ENCODE results near the gene UBR2. TPM values are rescaled to one million over a fixed set of nuclear protein-coding genes. Genes with fewer than 3 reads are reported as not detected.
"Not testable (repeated sequence)": the region's sequence is repeated elsewhere in the genome, so short reads cannot be mapped to it uniquely, and the experiment has no call there.

Gene UBR2
- total and polyA plus RNA-seq, 4 donors: 20.3 to 39.7 (median 27.1) TPM

DNA sequence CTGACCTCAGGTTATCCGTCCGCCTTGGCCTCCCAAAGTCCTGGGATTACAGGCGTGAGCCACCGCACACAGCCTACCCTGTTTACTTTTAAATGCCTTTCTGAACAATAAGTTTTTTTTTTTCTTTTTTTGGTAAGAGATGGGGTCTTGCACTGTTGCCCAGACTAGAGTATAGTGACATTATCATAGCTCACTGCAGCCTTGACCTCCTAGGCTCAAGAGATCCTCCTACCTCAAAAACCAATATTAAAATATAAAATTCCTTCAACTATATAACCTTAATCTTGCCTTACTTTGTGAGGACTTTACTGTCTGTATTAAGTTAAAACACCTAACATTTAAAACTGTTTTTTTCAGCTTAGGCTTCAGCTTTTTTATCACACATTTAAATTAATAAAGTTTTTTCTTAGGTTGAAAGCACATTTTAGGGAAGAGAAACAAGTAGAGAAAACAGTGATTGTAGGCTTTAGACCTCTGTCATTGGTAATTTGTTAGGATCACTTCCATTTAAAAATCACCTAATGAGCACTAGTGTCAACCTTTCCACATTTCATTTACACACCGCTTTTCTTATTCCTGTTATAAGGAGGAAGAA lies 2.9 kb downstream of the UBR2 start:
- Histone ChIP-seq H3K4me3 (ENCODE audit: low read depth, low read length) (no peak overlapping the region), H3K36me3 (ENCODE audit: control insufficient read depth, insufficient read depth, low read length) (peaks cover 2% of the 10 kb centered on the region), H3K9me3 (ENCODE audit: control insufficient read depth, insufficient read depth, low read length) (no peaks in the 10 kb centered on the region), H3K4me1 (ENCODE audit: control insufficient read depth, insufficient read depth, low read length) (peaks cover 5% of the 10 kb centered on the region), H3K27ac (ENCODE audit: low read depth, low read length) (no peak overlapping the region), H3K27me3 (ENCODE audit: control insufficient read depth, insufficient read depth, low read length) (no peaks in the 10 kb centered on the region)
- WGBS (ENCODE audit: insufficient coverage): no CpG with 5 or more reads among the region's 5 CpGs
- DNase-seq (ENCODE audit: low read depth in 4 of 6, low spot score in 6 of 6): no peak

DNA sequence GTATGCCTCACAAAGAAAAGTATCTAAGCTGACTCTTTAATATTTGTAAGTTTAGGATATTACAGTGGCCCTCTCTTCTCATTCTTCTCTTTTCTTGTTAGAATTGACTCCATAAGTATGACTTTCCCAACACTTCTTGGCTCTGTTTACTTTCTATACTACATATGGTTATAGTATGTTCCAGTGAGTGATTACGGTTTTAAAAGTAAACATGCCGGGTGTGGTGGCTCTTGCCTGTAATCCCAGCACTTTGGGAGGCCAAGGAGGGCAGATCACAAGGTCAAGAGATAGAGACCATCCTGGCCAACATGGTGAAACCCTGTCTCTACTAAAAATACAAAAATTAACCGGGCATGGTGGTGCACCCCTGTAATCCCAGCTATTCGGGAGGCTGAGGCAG lies 3.4 kb downstream of the UBR2 start:
- not testable (repeated sequence) for H3K4me3 ChIP-seq (ENCODE audit: low read depth, low read length); H3K27ac ChIP-seq (ENCODE audit: low read depth, low read length); H3K36me3 ChIP-seq (ENCODE audit: control insufficient read depth, insufficient read depth, low read length); H3K4me1 ChIP-seq (ENCODE audit: control insufficient read depth, insufficient read depth, low read length); DNase-seq (ENCODE audit: low read depth in 4 of 6, low spot score in 6 of 6); H3K9me3 ChIP-seq (ENCODE audit: control insufficient read depth, insufficient read depth, low read length); H3K27me3 ChIP-seq (ENCODE audit: control insufficient read depth, insufficient read depth, low read length)
- 95% methylated on average over 4 of the region's 4 CpGs for WGBS (ENCODE audit: insufficient coverage)

DNA sequence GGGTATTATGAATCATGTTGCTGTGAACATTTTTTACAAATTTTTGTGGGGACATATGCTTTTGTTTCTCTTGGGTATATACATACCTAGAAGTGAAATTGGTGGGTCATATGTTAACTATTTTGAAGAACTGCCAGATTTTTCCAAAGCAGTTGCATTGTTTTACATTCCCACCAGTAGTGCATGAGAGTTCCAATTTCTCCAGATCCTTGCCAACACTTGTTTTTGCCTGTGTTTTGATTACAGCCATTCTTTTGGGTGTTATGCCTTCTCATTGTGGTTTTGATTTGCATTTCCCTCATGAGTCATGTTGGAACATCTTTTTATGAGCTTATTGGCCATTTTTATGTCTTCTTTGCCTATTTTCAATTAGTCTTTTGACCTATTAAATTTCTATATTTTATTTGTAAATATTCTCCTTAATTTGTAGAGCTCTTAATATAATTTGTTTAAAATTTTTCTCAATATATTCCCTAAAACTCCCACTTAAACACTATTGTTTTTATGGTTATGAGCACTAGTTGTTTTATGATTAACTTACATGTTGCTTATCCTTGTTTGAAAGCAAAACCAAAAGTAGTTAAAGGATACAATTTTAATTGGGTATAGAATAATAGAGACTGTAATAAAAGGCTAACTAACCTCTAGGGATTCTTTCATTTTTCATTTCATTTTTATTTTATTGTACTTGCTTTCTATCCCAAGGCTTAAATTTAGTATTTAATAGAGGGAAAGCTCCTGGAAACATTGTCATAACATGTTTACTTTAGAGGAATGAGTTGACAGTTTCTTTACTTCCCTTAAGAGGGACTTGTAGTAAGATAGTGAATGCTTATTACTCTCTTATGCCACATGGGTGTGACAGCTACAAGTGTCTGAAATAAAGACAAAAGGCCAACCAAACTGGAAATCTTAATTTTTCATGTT lies 5.5 kb downstream of the UBR2 start:
- Histone ChIP-seq H3K27me3 (ENCODE audit: control insufficient read depth, insufficient read depth, low read length) (no peaks in the 10 kb centered on the region), H3K36me3 (ENCODE audit: control insufficient read depth, insufficient read depth, low read length) (no peaks in the 10 kb centered on the region), H3K9me3 (ENCODE audit: control insufficient read depth, insufficient read depth, low read length) (no peaks in the 10 kb centered on the region), H3K27ac (ENCODE audit: low read depth, low read length) (no peak overlapping the region), H3K4me3 (ENCODE audit: low read depth, low read length) (no peak overlapping the region), H3K4me1 (ENCODE audit: control insufficient read depth, insufficient read depth, low read length) (peaks cover 5% of the 10 kb centered on the region)
- DNase-seq (ENCODE audit: low read depth in 4 of 6, low spot score in 6 of 6): peak in 1 of 6 donors; percentile 56

DNA sequence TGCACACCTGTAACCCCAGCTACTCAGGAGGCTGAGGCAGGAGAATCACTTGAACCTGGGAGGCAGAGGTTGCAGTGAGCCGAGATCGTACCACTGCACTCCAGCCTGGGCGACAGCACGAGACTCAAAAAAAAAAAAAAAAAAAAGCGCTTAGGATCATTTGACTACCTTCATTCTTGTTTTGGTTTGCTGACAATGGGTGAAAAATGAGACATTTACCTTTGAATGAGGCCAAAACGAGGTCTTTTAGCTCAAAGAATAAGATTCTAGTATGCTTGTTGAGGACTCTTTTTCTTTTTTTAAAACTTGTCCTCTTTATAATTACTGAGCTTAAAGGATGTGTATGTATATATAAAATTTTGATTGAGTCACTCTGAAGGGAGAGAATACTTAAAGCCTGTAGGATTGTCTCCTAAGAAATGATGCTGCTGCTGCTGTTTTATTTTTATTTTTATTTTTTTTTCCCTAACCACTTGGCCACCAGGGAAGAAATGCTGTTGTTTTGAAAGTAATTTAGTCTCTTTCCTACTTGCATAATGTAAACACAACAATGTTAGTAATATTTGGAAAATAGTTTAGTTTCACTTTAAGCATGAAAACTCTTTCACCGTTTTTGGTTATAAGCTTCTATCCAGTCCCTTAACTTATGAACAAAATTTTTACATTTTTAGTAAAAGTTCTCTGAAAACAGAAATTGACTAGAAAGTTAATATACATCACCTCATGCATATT lies 7.9 kb downstream of the UBR2 start:
- no peak for DNase-seq (ENCODE audit: low read depth in 4 of 6, low spot score in 6 of 6)
- H3K36me3 ChIP-seq (ENCODE audit: control insufficient read depth, insufficient read depth, low read length): peaks cover 3% of the 10 kb centered on the region
- H3K4me3 ChIP-seq (ENCODE audit: low read depth, low read length): no peak overlapping the region
- H3K27me3 ChIP-seq (ENCODE audit: control insufficient read depth, insufficient read depth, low read length): no peaks in the 10 kb centered on the region
- no peak overlapping the region for H3K27ac ChIP-seq (ENCODE audit: low read depth, low read length)
- H3K4me1 ChIP-seq (ENCODE audit: control insufficient read depth, insufficient read depth, low read length): no peaks in the 10 kb centered on the region
- no peaks in the 10 kb centered on the region for H3K9me3 ChIP-seq (ENCODE audit: control insufficient read depth, insufficient read depth, low read length)
- WGBS (ENCODE audit: insufficient coverage): 78% methylated on average over 4 of the region's 7 CpGs

DNA sequence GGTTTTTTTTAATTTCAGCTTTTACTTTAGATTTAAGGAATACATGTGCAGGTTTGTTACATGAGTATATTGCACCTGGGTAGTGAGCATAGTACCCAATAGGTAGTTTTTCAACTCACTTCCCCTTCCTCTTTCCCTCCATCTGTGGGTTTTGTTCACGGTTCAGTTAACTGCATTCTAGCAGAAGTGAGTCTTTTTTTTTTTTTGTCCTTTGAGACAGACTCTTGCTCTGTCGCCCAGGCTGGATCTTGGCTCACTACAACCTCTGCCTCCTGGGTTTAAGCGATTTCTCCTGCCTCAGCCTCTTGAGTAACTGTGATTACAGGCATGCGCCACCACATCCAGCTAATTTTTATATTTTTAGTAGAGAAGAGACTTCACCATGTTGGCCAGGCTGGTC lies 8.7 kb downstream of the UBR2 start:
- Histone ChIP-seq H3K4me1 (ENCODE audit: control insufficient read depth, insufficient read depth, low read length) (no peaks in the 10 kb centered on the region), H3K36me3 (ENCODE audit: control insufficient read depth, insufficient read depth, low read length) (peaks cover 3% of the 10 kb centered on the region), H3K4me3 (ENCODE audit: low read depth, low read length) (no peak overlapping the region), H3K27ac (ENCODE audit: low read depth, low read length) (no peak overlapping the region), H3K27me3 (ENCODE audit: control insufficient read depth, insufficient read depth, low read length) (no peaks in the 10 kb centered on the region), H3K9me3 (ENCODE audit: control insufficient read depth, insufficient read depth, low read length) (no peaks in the 10 kb centered on the region)
- WGBS (ENCODE audit: insufficient coverage): no CpG with 5 or more reads among the region's 4 CpGs
- no peak for DNase-seq (ENCODE audit: low read depth in 4 of 6, low spot score in 6 of 6)

DNA sequence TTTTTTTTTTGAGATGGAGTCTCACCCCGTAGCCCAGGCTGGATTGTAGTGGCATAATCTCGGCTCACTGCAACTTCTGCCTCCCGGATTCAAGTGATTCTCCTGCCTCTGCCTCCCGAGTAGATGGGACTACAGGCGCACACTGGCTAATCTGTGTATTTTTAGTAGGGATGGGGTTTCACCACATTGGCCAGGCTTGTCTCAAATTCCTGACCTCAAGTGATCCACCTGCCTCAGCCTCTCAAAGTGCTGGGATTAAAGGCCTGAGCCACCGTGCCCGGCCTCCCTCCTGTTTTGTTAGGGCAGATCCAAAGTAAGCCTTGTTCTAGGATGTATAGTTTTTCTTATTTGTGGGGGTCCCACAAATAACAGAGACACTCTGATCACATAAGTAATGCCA lies 12.7 kb downstream of the UBR2 start:
- WGBS (ENCODE audit: insufficient coverage): 91% methylated on average over 4 of the region's 7 CpGs
- H3K4me1 ChIP-seq (ENCODE audit: control insufficient read depth, insufficient read depth, low read length): not testable (repeated sequence)

DNA sequence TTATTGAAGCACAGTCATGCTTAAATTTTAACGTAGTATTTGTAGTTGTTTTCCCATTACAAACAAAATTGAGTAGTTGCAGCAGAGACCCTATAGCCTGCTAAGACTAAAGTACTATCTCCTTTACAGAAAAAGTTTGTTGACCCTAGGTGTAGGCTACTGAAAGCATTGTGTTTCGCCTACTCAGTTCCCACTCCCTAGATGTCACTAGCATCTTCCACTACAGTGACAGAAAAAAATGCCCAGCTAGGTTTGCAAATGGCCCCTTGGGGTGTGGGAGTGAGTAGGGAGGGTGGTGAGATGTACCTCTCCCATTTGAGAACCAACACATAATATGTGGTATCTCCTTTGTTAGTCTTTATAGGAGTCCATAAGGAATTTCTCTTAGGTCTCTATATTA lies 34.5 kb downstream of the UBR2 start:
- no peak for DNase-seq (ENCODE audit: low read depth in 4 of 6, low spot score in 6 of 6)
- WGBS (ENCODE audit: insufficient coverage): no CpG with 5 or more reads among the region's 2 CpGs
- H3K4me3 ChIP-seq (ENCODE audit: low read depth, low read length): no peak overlapping the region
- peaks cover 3% of the 10 kb centered on the region for H3K9me3 ChIP-seq (ENCODE audit: control insufficient read depth, insufficient read depth, low read length)
- no peak overlapping the region for H3K27ac ChIP-seq (ENCODE audit: low read depth, low read length)
- H3K4me1 ChIP-seq (ENCODE audit: control insufficient read depth, insufficient read depth, low read length): no peaks in the 10 kb centered on the region
- no peaks in the 10 kb centered on the region for H3K27me3 ChIP-seq (ENCODE audit: control insufficient read depth, insufficient read depth, low read length)
- H3K36me3 ChIP-seq (ENCODE audit: control insufficient read depth, insufficient read depth, low read length): no peaks in the 10 kb centered on the region

More for the DNA sequence above, 12.7 kb downstream of the UBR2 start:
- DNase-seq (ENCODE audit: low read depth in 4 of 6, low spot score in 6 of 6); H3K4me3 ChIP-seq (ENCODE audit: low read depth, low read length); H3K27ac ChIP-seq (ENCODE audit: low read depth, low read length); H3K9me3 ChIP-seq (ENCODE audit: control insufficient read depth, insufficient read depth, low read length); H3K27me3 ChIP-seq (ENCODE audit: control insufficient read depth, insufficient read depth, low read length): not testable (repeated sequence)
- peaks cover 12% of the 10 kb centered on the region for H3K36me3 ChIP-seq (ENCODE audit: control insufficient read depth, insufficient read depth, low read length)

DNA sequence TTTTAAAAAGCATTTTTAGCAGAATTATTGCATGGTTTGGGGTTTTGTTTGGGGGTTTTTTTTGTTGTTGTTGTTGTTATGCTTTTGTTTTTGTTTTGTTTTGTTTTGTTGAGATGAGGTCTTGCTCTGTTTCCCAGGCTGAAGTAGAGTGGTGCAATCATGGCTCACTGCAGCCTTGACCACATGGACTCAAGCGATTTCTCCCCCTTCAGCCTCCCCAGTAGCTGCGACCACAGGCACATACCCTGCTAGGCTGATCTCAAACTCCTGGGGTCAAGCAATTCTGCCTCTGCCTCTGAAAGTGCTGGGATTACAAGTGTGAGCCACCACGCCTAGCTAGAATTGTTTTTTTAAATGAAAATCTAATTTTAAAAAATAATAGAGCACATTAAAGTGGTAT lies 35.7 kb downstream of the UBR2 start:
- DNase-seq (ENCODE audit: low read depth in 4 of 6, low spot score in 6 of 6): no peak
- no CpG with 5 or more reads among the region's 3 CpGs for WGBS (ENCODE audit: insufficient coverage)
- Histone ChIP-seq H3K27ac (ENCODE audit: low read depth, low read length) (no peak overlapping the region), H3K27me3 (ENCODE audit: control insufficient read depth, insufficient read depth, low read length) (no peaks in the 10 kb centered on the region), H3K9me3 (ENCODE audit: control insufficient read depth, insufficient read depth, low read length) (peaks cover 3% of the 10 kb centered on the region), H3K4me1 (ENCODE audit: control insufficient read depth, insufficient read depth, low read length) (no peaks in the 10 kb centered on the region), H3K4me3 (ENCODE audit: low read depth, low read length) (no peak overlapping the region), H3K36me3 (ENCODE audit: control insufficient read depth, insufficient read depth, low read length) (no peaks in the 10 kb centered on the region)

DNA sequence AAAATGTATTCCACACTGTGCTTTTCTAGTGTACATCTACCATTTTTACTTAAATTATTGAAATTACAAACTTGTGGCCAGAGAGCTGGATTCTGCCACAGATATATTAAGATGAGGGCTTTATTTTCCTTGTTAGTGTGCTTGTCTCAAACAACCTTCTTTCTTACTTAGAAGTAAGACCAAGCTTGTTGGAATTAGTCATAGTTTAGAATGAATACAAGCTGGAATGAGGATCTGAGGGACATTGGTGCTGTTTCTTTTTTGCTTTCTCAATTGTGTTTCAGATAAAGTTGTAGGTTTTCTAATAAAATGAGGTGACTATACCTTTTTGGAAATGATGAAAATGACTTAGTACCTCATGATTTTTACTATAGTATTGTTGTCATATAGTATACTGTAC lies 40.3 kb downstream of the UBR2 start:
- no peak for DNase-seq (ENCODE audit: low read depth in 4 of 6, low spot score in 6 of 6)
- Histone ChIP-seq H3K36me3 (ENCODE audit: control insufficient read depth, insufficient read depth, low read length) (peaks cover 4% of the 10 kb centered on the region), H3K27me3 (ENCODE audit: control insufficient read depth, insufficient read depth, low read length) (no peaks in the 10 kb centered on the region), H3K9me3 (ENCODE audit: control insufficient read depth, insufficient read depth, low read length) (no peaks in the 10 kb centered on the region), H3K4me3 (ENCODE audit: low read depth, low read length) (no peak overlapping the region), H3K27ac (ENCODE audit: low read depth, low read length) (no peak overlapping the region), H3K4me1 (ENCODE audit: control insufficient read depth, insufficient read depth, low read length) (no peaks in the 10 kb centered on the region)

All from spinal cord (tissue), 10 donors.